ENCODE data around the gene SOBP. TPM values are rescaled to one million over a fixed set of nuclear protein-coding genes. Genes with fewer than 3 reads are reported as not detected.

SOBP gene
- total RNA-seq, 4 donors from 2014 or later, result 0.26 to 1.5 (median 0.55) TPM

GRCh38 chr6:107633680-107634323 is 143.9 kb downstream of the SOBP start:
- peak overlapping the region; percentile 50 for H3K4me3 ChIP-seq
- no peaks in the 10 kb centered on the region for H3K9me3 ChIP-seq
- H3K27ac ChIP-seq, result no peak overlapping the region
- H3K27me3 ChIP-seq, result peaks cover 20% of the 10 kb centered on the region
- H3K36me3 ChIP-seq, result no peaks in the 10 kb centered on the region
- WGBS, result 66% methylated on average over 19 of the region's 39 CpGs
- H3K4me1 ChIP-seq, result peaks cover 10% of the 10 kb centered on the region
- DNase-seq (ENCODE audit: low spot score in 2 of 2), result no peak
- no peak for TF ChIP-seq POLR2A (IDR thresholded peaks at IDR 0.05)
- TF ChIP-seq POLR2AphosphoS5 (IDR thresholded peaks at IDR 0.05), result no peak
- TF ChIP-seq CTCF (IDR thresholded peaks at IDR 0.05), result no peak
- TF ChIP-seq EP300 (IDR thresholded peaks at IDR 0.05), result no peak

- Histone ChIP-seq H3K9me3 (no peaks in the 10 kb centered on the region), H3K4me3 (peak overlapping the region; percentile 50), H3K27ac (no peak overlapping the region), H3K4me1 (peaks cover 10% of the 10 kb centered on the region), H3K27me3 (peaks cover 20% of the 10 kb centered on the region), H3K36me3 (no peaks in the 10 kb centered on the region)
- TF ChIP-seq POLR2AphosphoS5 (IDR thresholded peaks at IDR 0.05) (no peak), CTCF (IDR thresholded peaks at IDR 0.05) (no peak), EP300 (IDR thresholded peaks at IDR 0.05) (no peak), POLR2A (IDR thresholded peaks at IDR 0.05) (no peak)
- no peak for DNase-seq (ENCODE audit: low spot score in 2 of 2)
- WGBS, result 12% methylated on average over 26 of the region's 101 CpGs
These were observed 144.6 kb downstream of the SOBP start for GRCh38 chr6:107634324-107635056.

GRCh38 chr6:107635057-107635515 is 145.2 kb downstream of the SOBP start:
- no peak for DNase-seq (ENCODE audit: low spot score in 2 of 2)
- Histone ChIP-seq H3K4me3 (peak overlapping the region; percentile 50), H3K36me3 (no peaks in the 10 kb centered on the region), H3K27ac (no peak overlapping the region), H3K27me3 (peaks cover 20% of the 10 kb centered on the region), H3K4me1 (peaks cover 10% of the 10 kb centered on the region), H3K9me3 (no peaks in the 10 kb centered on the region)
- 42% methylated on average over 33 of the region's 40 CpGs for WGBS
- TF ChIP-seq POLR2A (IDR thresholded peaks at IDR 0.05), result no peak
- TF ChIP-seq CTCF (IDR thresholded peaks at IDR 0.05), result no peak
- TF ChIP-seq EP300 (IDR thresholded peaks at IDR 0.05), result no peak
- TF ChIP-seq POLR2AphosphoS5 (IDR thresholded peaks at IDR 0.05), result no peak

GRCh38 chr6:107636486-107636885 is 146.6 kb downstream of the SOBP start:
- no peak overlapping the region for H3K27ac ChIP-seq
- H3K4me3 ChIP-seq, result no peak overlapping the region
- H3K36me3 ChIP-seq, result no peaks in the 10 kb centered on the region
- H3K4me1 ChIP-seq, result peaks cover 10% of the 10 kb centered on the region
- TF ChIP-seq CTCF (IDR thresholded peaks at IDR 0.05), result no peak
- TF ChIP-seq POLR2AphosphoS5 (IDR thresholded peaks at IDR 0.05), result no peak
- no peak for TF ChIP-seq POLR2A (IDR thresholded peaks at IDR 0.05)
- no peak for TF ChIP-seq EP300 (IDR thresholded peaks at IDR 0.05)
- no peaks in the 10 kb centered on the region for H3K9me3 ChIP-seq
- peaks cover 20% of the 10 kb centered on the region for H3K27me3 ChIP-seq
- 95% methylated on average over 10 of the region's 10 CpGs for WGBS
- no peak for DNase-seq (ENCODE audit: low spot score in 2 of 2)
